GM18870 (cell line): Measurements from ENCODE around the gene CHIC2.

Experiments used
- ATAC-seq: cut with Tn5 transposase; IDR thresholded peaks from one replicate; pipeline ENCODE4 v1.9.1; 2021; ENCODE audit warnings: moderate library complexity; ENCODE audit not compliant: unreplicated experiment

CHIC2 gene

GRCh38 chr4:54093324-54094240 lies 29.2 kb upstream of the CHIC2 start:
- no peak for ATAC-seq

- ATAC-seq = no peak
These were observed 28.3 kb upstream of the CHIC2 start for GRCh38 chr4:54092405-54093323.

- ATAC-seq = peak; percentile 57
These were observed 27.4 kb upstream of the CHIC2 start for GRCh38 chr4:54091637-54092404.

DNA sequence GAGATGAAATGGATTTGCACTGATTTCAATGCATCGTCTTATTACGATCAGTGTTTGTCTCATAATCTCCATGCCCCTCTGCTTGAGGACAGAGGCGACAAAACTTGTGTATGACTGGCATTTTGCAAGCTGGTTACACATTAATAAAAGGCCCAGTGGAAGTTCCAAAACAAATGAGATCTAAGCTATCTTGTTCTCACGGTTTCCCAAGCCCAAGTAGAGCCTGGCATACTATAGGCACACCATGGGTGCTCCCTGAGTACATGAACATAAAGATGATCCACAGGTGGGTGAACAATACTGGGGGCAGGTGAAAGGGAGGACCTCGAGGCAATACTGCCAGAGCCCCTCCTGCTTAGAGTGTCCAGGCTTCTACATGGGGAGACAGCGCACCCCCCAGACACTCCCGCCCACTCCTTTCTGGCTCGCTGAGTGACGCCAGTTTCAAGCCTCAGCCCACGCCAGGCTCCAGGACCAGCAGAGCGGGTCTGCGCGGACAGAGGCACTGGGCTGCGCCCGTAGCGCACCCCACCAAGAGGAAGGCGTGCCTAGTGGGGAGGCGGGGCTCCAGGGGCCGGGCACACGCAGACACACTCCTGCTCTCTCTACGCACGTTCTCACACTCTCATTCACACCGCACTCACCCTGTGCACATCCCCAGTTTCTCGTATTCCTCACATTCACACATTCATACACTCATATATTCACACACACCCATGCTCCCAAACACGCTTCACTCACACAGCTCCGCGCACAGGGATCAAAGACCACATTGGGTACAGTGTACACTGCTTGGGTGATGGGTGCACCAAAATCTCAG lies 26.6 kb upstream of the CHIC2 start:
- ATAC-seq = no peak

- no peak for ATAC-seq
These were observed 26.0 kb upstream of the CHIC2 start for GRCh38 chr4:54090404-54090803.

- no peak for ATAC-seq
These were observed 25.5 kb upstream of the CHIC2 start for GRCh38 chr4:54089875-54090274.

GRCh38 chr4:54085284-54085683 lies 20.9 kb upstream of the CHIC2 start:
- ATAC-seq = no peak

DNA sequence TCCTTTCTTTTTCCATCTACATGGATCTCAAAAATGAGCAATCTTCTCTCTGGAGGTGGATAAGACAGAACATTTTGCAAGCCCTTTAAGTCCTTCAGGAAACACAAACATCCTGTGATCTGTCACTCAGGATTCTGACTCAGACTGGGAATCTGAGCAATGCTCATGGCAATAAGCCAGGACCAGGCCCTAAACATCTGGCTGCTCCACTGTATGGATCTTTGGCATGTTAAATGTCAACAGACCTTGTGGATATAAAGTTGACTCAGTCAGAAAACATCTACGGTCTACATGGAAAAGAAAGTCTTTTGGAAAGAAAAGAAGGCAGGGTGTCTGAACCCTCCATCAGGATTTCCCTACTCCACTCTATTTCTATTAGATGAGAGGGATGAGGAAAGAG lies 17.8 kb upstream of the CHIC2 start:
- ATAC-seq = no peak

DNA sequence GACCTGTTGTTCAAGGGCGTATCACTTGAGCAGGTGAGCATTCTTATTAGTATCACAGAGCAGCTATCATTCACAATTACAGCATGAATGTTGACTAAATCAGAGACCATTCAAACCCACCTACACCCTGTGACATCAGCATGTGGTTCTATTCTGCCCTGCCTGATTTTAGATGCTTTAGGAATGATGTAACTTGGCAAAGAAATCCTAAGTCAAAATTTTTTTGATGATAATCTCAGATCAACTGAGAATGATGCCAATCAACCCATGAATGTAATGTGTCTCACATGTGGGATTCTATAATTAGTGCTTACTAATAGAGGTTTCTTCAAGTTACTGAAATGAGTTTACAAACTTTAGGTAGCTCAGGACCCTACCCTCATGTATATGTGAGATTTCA lies 13.4 kb upstream of the CHIC2 start:
- ATAC-seq = no peak

DNA sequence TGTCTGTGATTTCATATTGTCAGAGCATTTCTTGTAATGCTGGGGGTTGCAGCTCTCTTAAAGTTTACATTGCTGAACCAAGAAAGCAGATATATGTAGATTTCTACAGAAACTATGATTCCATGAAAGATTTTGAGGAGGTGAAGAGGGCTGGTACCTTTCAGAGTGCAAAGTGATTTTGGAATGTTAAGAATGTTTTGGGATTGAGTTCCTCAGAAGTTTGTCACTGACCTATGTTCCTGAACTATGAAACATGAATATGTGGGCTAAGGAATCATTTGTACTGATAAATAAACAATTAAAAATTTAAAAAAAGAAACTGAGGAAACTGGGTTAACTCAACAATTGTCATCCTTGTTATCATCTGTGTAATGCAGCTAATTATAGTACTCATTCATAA lies 12.3 kb upstream of the CHIC2 start:
- ATAC-seq = no peak

DNA sequence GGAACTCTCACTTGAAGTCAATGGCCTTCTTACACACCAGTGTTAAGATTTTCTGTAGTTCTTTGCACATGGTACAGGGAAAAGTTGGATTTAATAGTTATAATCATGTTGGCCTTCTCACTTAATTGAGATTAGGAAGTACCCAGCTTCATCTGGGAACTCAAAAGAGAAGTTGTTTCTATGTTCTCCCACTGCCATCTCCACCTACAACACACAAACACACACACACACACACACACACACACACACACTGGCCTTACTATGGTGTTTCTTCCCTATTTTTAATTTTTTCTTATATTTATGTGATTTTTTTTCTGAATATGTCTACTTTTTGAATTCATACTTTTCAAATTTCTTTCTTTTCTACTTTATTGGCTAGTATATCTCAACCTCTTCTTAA lies 10.0 kb upstream of the CHIC2 start:
- ATAC-seq = no peak

- ATAC-seq = no peak
These were observed 9.0 kb upstream of the CHIC2 start for GRCh38 chr4:54073271-54073880.

DNA sequence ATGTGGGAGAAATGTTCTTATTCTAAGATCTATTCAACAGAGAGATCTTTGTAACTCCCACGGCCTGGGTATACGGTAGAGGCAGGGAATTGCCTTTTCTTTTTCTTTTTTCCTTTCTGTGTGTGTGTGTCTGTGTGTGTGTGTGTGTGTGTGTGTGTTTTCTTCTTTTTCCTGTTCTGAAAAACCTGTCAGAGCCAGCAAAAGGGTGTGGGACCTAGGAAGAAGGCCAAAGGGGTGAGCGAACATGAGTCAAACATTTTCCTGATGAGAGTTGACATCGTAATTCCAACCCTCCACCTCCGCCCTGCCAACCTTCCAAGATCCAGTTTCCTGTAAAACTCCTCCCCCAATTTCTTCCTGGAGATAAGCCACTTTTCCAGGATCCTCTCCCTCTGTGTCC lies 2.8 kb upstream of the CHIC2 start:
- no peak for ATAC-seq

DNA sequence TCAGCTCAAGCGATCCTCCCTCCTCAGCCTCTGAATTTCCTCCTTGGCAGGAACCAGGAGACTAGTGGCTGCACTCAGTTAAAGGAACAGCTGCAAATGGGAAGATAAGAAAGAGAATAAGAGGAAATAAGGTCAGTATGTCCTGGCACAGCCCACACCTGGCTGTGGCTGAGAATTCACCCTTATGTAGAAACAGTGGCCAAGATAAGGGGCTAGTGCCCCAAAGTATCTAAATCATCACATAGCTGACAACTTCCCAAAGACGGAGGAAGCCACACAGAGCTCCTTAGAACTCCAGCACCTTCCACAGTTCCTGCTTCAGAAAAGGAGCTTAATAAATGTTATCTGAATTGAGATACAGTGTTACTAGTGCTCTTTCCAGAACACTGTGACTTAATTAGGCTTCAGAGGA lies 2.3 kb upstream of the CHIC2 start:
- no peak for ATAC-seq

DNA sequence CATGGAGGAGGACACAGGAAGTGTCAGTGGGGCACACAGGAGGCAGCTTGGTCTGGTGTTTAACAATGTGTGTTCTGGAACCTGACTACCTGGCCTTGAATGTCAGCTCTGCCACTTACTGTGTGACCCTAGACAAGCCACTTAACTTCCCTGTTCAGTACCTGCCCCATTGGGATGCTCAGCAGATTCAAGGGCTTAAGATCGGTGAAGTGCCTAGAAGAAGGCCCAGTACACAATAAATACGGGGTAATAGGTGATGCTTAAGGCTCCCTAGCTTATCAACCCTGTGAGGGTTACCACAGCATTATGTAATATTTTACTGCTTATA lies 1.6 kb upstream of the CHIC2 start:
- no peak for ATAC-seq

- no peak for ATAC-seq
These were observed 1.1 kb upstream of the CHIC2 start for GRCh38 chr4:54065282-54066087.

DNA sequence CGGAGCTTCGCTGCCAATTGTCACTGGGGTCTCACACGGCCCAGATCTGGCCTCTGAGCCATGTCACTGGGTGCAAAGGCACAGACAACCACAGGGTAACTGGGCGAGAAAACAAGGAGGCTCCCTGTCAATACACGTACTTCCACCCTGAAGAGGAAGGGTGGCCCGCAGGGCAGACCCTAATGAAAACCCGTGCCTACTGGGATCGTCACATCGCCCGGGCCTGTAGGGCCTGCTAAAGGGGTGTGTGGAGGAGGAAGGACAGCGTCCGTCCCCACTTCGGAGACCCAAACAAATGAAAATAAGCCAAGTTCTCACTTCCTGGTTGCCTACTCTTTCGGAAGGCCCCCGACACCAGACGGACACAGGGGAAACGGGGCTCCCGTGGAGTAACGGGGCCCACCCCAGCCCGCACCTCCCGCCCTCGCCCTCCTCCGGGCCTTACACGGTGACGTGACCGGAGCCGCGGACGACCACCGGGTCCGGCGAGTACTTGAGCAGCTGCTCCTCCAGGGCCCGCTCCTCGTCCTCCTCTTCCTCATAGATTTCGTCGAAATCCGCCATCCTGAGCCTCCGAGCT lies 578 bp downstream of the CHIC2 start:
- ATAC-seq = peak; percentile 32

DNA sequence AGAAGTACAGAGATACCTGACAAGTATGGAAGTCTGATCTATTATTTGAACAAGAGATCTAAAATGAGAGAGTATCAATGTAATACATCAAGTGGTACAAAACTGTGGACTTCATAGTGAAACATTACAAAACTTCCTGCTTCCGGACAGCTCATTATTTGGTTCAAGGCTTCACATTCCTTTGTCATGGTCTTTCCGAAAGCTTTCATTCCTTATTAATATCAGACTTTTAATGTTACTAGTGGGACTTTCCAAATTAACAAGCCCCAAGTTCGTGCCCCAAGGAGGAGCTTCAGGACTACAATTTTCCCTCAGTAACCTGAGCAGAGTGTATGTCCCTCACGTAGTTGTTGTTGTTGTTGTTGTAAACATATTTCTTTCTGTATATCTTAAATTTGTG lies 1.2 kb downstream of the CHIC2 start:
- no peak for ATAC-seq

- no peak for ATAC-seq
These were observed 2.0 kb downstream of the CHIC2 start for GRCh38 chr4:54062392-54062791.
